Transverse colon (tissue), 4 donors: ENCODE measurements around the gene CCDC60.

Source experiments
- EP300 ChIP-seq: sonication (generic); formaldehyde crosslinking; IDR thresholded peaks from one replicate; pipeline ENCODE4 v1.6.1; 2017; ENCODE audit warnings: antibody characterized with exemption, low read depth
- POLR2A ChIP-seq: fragments of 450-650 bp; IDR thresholded peaks from one replicate; pipeline ENCODE4 v1.6.1; 2016; ENCODE audit warnings: antibody characterized with exemption, mild to moderate bottlenecking, moderate library complexity
- POLR2AphosphoS5 ChIP-seq, 3 donors: sonication (generic); formaldehyde crosslinking; IDR thresholded peaks; one replicate each; pipeline ENCODE4 v1.6.1; 2016; ENCODE audit warnings: antibody characterized with exemption in 3 of 3
- TF ChIP-seq, protein P1 (sequence below), 5 experiments: fragments of 200-600 bp in 3 of 5; fragments of 450-650 bp in 2 of 5; sonication (generic) in 3 of 5; IDR thresholded peaks; 1 replicate in 2 of 5; 2 replicates in 3 of 5; pipeline ENCODE4 v1.5.1; 2016 to 2017; ENCODE audit warnings: antibody characterized with exemption in 5 of 5, inconsistent platforms in 3 of 5, mild to moderate bottlenecking in 2 of 5, moderate library complexity in 1 of 5

DNA sequence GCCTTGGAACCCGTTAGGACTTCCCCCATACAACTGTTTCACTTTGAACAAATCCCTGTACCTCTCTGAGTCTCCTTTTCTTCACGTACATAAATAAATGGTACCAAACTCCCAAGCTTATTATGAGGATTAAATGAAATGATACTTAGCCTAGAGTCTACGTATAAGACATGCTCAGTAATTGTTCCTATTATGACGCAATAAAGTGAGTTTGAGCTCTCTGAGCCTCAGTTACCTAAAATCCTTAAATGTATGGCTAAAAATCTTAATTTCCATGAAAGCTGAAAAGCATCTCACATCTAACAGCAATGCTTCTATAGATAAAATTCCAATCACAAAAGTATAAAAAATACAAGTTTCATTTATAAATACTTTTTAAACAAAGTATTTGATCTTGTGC lies 141.1 kb downstream of the CCDC60 start:
- TF ChIP-seq, protein P1, sequence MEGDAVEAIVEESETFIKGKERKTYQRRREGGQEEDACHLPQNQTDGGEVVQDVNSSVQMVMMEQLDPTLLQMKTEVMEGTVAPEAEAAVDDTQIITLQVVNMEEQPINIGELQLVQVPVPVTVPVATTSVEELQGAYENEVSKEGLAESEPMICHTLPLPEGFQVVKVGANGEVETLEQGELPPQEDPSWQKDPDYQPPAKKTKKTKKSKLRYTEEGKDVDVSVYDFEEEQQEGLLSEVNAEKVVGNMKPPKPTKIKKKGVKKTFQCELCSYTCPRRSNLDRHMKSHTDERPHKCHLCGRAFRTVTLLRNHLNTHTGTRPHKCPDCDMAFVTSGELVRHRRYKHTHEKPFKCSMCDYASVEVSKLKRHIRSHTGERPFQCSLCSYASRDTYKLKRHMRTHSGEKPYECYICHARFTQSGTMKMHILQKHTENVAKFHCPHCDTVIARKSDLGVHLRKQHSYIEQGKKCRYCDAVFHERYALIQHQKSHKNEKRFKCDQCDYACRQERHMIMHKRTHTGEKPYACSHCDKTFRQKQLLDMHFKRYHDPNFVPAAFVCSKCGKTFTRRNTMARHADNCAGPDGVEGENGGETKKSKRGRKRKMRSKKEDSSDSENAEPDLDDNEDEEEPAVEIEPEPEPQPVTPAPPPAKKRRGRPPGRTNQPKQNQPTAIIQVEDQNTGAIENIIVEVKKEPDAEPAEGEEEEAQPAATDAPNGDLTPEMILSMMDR (IDR thresholded peaks at IDR 0.05): no peak
- no peak for TF ChIP-seq POLR2AphosphoS5 (IDR thresholded peaks at IDR 0.05)
- no peak for TF ChIP-seq EP300
- no peak for TF ChIP-seq POLR2A
